Endodermal cell (in vitro differentiated cells): ENCODE results near the gene MEOX2. TPM values are rescaled to one million over a fixed set of nuclear protein-coding genes. Genes with fewer than 3 reads are reported as not detected.

Source experiments
- DNase-seq: peaks from one replicate; pipeline ENCODE4 v3.0.0-alpha.2; 2017
- H3K27ac ChIP-seq: 2 replicates; pipeline ENCODE4 v1.5.1; 2013; ENCODE audit warnings: mild to moderate bottlenecking, low read depth, low read length, moderate library complexity
- H3K27me3 ChIP-seq: 2 replicates; pipeline ENCODE4 v1.6.1; 2013; ENCODE audit warnings: mild to moderate bottlenecking, low read length, moderate library complexity; ENCODE audit not compliant: insufficient read depth, control insufficient read depth, poor library complexity, severe bottlenecking
- H3K36me3 ChIP-seq: 2 replicates; pipeline ENCODE4 v1.7.0; 2013; ENCODE audit warnings: mild to moderate bottlenecking, low read length, moderate library complexity; ENCODE audit not compliant: control insufficient read depth, insufficient read depth
- H3K4me1 ChIP-seq: one replicate; pipeline ENCODE4 v1.7.0; 2013; ENCODE audit warnings: low read length; ENCODE audit not compliant: control insufficient read depth, insufficient read depth
- H3K4me3 ChIP-seq: 2 replicates; pipeline ENCODE4 v1.5.1; 2013; ENCODE audit warnings: mild to moderate bottlenecking, low read length, moderate library complexity
- H3K9ac ChIP-seq: 2 replicates; pipeline ENCODE4 v1.6.1; 2013; ENCODE audit warnings: mild to moderate bottlenecking, low read length, moderate library complexity; ENCODE audit not compliant: poor library complexity, severe bottlenecking; ENCODE audit errors: extremely low read depth
- H3K9me3 ChIP-seq: 2 replicates; pipeline ENCODE4 v1.6.1; 2013; ENCODE audit warnings: mild to moderate bottlenecking, low read length, moderate library complexity; ENCODE audit not compliant: control insufficient read depth
- H3K27ac Mint-ChIP-seq: 2 replicates; pipeline ENCODE4 v1.8.0; 2020; ENCODE audit warnings: mixed read lengths
- H3K27me3 Mint-ChIP-seq: 2 replicates; pipeline ENCODE4 v1.8.0; 2021; ENCODE audit warnings: mild to moderate bottlenecking, mixed read lengths; ENCODE audit not compliant: insufficient read depth
- H3K36me3 Mint-ChIP-seq: 2 replicates; pipeline ENCODE4 v1.8.0; 2020; ENCODE audit warnings: low read depth, mixed read lengths
- H3K4me1 Mint-ChIP-seq: 2 replicates; pipeline ENCODE4 v1.8.0; 2020; ENCODE audit warnings: mixed read lengths
- H3K4me3 Mint-ChIP-seq: 2 replicates; pipeline ENCODE4 v1.8.0; 2020; ENCODE audit warnings: mild to moderate bottlenecking, moderate library complexity, mixed read lengths
- H3K9me3 Mint-ChIP-seq: 2 replicates; pipeline ENCODE4 v1.8.0; 2020; ENCODE audit warnings: mild to moderate bottlenecking, mixed read lengths
- CTCF ChIP-seq: fragments of 200-600 bp; sonication (generic); conservative IDR thresholded peaks from 2 replicates; pipeline ENCODE4 v1.5.0; 2021; ENCODE audit warnings: antibody characterized with exemption, mild to moderate bottlenecking
- WGBS, 2 experiments: methylation state at CpG; one replicate each; pipeline versions ENCODE4 v1.1.5 to v1.1.7; 2013; ENCODE audit warnings: missing lambda C conversion rate in 2 of 2, mixed read lengths in 1 of 2; ENCODE audit not compliant: insufficient coverage in 1 of 2, insufficient read length in 1 of 2; 5-methylcytosine and 5-hydroxymethylcytosine counted together
- total RNA-seq, 2 donors: library from RNA; stranded (reverse); fragmentation: NEBNext Ultra II Directional in 1 of 2; extraction: Animal tissue kit (Norgen Biotek cat#: 25700) in 1 of 2; gene quantifications; 2 replicates in 1 of 2; 3 replicates in 1 of 2; pipeline ENCODE4 v1.2.1, GENCODE V29; 2021

MEOX2 gene
- total RNA-seq, 2 donors from 2014 or later: not detected

- Histone ChIP-seq H3K4me1 (no peaks in the 10 kb centered on the region), H3K9me3 (no peaks in the 10 kb centered on the region), H3K27ac (no peak overlapping the region), H3K4me3 (no peak overlapping the region), H3K27me3 (no peaks in the 10 kb centered on the region), H3K36me3 (no peaks in the 10 kb centered on the region), H3K9ac (no peak overlapping the region)
- no peaks in the 10 kb centered on the region for H3K9me3 Mint-ChIP-seq
- no peak for TF ChIP-seq CTCF
- 90 to 100% methylated on average over 1 to 2 of the region's 2 CpGs for WGBS, 2 experiments
- no peaks in the 10 kb centered on the region for H3K27me3 Mint-ChIP-seq
- H3K27ac Mint-ChIP-seq: no peak overlapping the region
- H3K4me3 Mint-ChIP-seq: no peak overlapping the region
- peaks cover 3% of the 10 kb centered on the region for H3K4me1 Mint-ChIP-seq
- no peaks in the 10 kb centered on the region for H3K36me3 Mint-ChIP-seq
- DNase-seq: no peak
Measured at GRCh38 chr7:15609287-15609686, 77.2 kb downstream of the MEOX2 start.

GRCh38 chr7:15607529-15608210, 78.8 kb downstream of the MEOX2 start:
- no peak overlapping the region for H3K9ac ChIP-seq
- Mint-ChIP-seq H3K4me3 (peak overlapping the region; percentile 44), H3K4me1 (peaks cover 3% of the 10 kb centered on the region), H3K27ac (no peak overlapping the region), H3K9me3 (no peaks in the 10 kb centered on the region), H3K27me3 (no peaks in the 10 kb centered on the region), H3K36me3 (no peaks in the 10 kb centered on the region)
- WGBS, 2 experiments: 90 to 100% methylated on average over 2 to 4 of the region's 5 CpGs
- no peaks in the 10 kb centered on the region for H3K9me3 ChIP-seq
- H3K4me1 ChIP-seq: no peaks in the 10 kb centered on the region
- H3K36me3 ChIP-seq: no peaks in the 10 kb centered on the region
- no peak overlapping the region for H3K4me3 ChIP-seq
- no peak for DNase-seq
- no peak for TF ChIP-seq CTCF
- H3K27ac ChIP-seq: no peak overlapping the region
- no peaks in the 10 kb centered on the region for H3K27me3 ChIP-seq

- Mint-ChIP-seq H3K36me3 (no peaks in the 10 kb centered on the region), H3K4me3 (no peak overlapping the region), H3K9me3 (no peaks in the 10 kb centered on the region), H3K27ac (no peak overlapping the region), H3K4me1 (peaks cover 3% of the 10 kb centered on the region), H3K27me3 (no peaks in the 10 kb centered on the region)
- Histone ChIP-seq H3K4me3 (no peak overlapping the region), H3K9ac (no peak overlapping the region), H3K4me1 (no peaks in the 10 kb centered on the region), H3K9me3 (no peaks in the 10 kb centered on the region), H3K36me3 (no peaks in the 10 kb centered on the region), H3K27me3 (no peaks in the 10 kb centered on the region), H3K27ac (no peak overlapping the region)
- 93 to 100% methylated on average over 2 of the region's 3 CpGs for WGBS, 2 experiments
- TF ChIP-seq CTCF: no peak
- DNase-seq: no peak
Measured at GRCh38 chr7:15606561-15606960, 79.9 kb downstream of the MEOX2 start.
